ENCODE data around the gene NEU3.

NEU3 gene

DNA sequence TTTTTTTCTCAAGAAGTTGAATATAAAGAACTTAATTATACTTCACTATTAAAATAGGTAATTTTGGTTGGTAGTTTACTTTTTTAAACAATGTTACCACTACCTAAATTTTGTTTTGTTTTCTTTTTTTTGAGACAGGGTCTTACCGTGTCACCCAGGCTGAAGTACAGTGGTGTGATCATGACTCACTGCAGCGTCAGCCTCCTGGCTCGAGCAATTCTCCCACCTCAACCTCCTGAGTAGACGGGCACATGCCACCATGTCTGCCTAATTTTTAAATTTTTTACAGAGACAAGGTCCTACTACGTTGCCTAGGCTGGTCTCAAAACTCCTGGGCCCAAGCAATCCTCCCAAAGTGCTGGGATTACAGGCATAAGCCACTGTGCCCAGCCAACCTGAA lies 22.1 kb upstream of the NEU3 start:
- H3K4me3 ChIP-seq (ENCODE audit: severe bottlenecking), result no peak overlapping the region
- no peaks in the 10 kb centered on the region for H3K9me3 ChIP-seq (ENCODE audit: severe bottlenecking)
- ATAC-seq (ENCODE audit: low read depth) (peak; percentile 46; the same call in 1 of the 3 replicates), DNase-seq (ENCODE audit: low spot score) (no peak)
- H3K27ac ChIP-seq (ENCODE audit: poor library complexity, severe bottlenecking), result no peak overlapping the region
- peaks cover 92% of the 10 kb centered on the region for H3K36me3 ChIP-seq (ENCODE audit: low read depth)
- H3K4me1 ChIP-seq (ENCODE audit: insufficient read depth, poor library complexity, severe bottlenecking), result no peaks in the 10 kb centered on the region
- no peak for TF ChIP-seq CTCF (IDR thresholded peaks at IDR 0.05; ENCODE audit: poor library complexity, severe bottlenecking)
- no peaks in the 10 kb centered on the region for H3K27me3 ChIP-seq (ENCODE audit: insufficient read depth, poor library complexity, severe bottlenecking)

DNA sequence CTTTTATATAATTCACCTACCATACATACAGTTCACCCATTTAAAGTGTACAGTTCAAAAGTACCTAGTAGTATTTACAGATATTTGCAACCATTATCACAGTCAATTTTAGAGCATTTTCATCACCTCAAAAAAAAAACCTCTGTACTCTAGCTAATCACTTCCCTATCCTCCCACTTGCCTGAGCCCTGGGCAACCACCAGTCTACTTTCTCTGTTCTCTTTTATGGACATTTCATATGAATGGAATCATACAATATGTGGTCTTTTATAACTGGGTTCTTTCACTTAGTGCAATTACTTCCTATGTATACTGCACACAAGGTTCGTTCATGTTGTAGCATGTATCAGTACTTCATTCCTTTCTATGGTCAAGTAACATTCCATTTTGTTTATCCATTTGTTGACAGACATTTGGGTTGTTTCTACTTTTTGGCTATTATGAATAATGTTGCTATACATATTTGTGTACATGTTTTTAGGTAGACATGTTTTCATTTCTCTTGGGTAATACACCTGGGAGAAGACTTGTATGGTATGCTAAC lies 17.8 kb upstream of the NEU3 start:
- peaks cover 88% of the 10 kb centered on the region for H3K36me3 ChIP-seq (ENCODE audit: low read depth)
- ATAC-seq (ENCODE audit: low read depth) (peak; percentile 38; the same call in 1 of the 3 replicates), DNase-seq (ENCODE audit: low spot score) (no peak)
- no peak overlapping the region for H3K4me3 ChIP-seq (ENCODE audit: severe bottlenecking)
- no peaks in the 10 kb centered on the region for H3K4me1 ChIP-seq (ENCODE audit: insufficient read depth, poor library complexity, severe bottlenecking)
- TF ChIP-seq CTCF (IDR thresholded peaks at IDR 0.05; ENCODE audit: poor library complexity, severe bottlenecking), result no peak
- no peaks in the 10 kb centered on the region for H3K9me3 ChIP-seq (ENCODE audit: severe bottlenecking)
- peak overlapping the region; percentile 2 for H3K27ac ChIP-seq (ENCODE audit: poor library complexity, severe bottlenecking)
- no peaks in the 10 kb centered on the region for H3K27me3 ChIP-seq (ENCODE audit: insufficient read depth, poor library complexity, severe bottlenecking)

- H3K27me3 ChIP-seq (ENCODE audit: insufficient read depth, poor library complexity, severe bottlenecking), result no peaks in the 10 kb centered on the region
- no peaks in the 10 kb centered on the region for H3K4me1 ChIP-seq (ENCODE audit: insufficient read depth, poor library complexity, severe bottlenecking)
- ATAC-seq (ENCODE audit: low read depth) (no peak), DNase-seq (ENCODE audit: low spot score) (no peak)
- no peak for TF ChIP-seq CTCF (IDR thresholded peaks at IDR 0.05; ENCODE audit: poor library complexity, severe bottlenecking)
- H3K36me3 ChIP-seq (ENCODE audit: low read depth), result peaks cover 88% of the 10 kb centered on the region
- no peak overlapping the region for H3K4me3 ChIP-seq (ENCODE audit: severe bottlenecking)
- H3K9me3 ChIP-seq (ENCODE audit: severe bottlenecking), result no peaks in the 10 kb centered on the region
- H3K27ac ChIP-seq (ENCODE audit: poor library complexity, severe bottlenecking), result peak overlapping the region; percentile 2
Measured at GRCh38 chr11:74971424-74971823, 17.3 kb upstream of the NEU3 start.

DNA sequence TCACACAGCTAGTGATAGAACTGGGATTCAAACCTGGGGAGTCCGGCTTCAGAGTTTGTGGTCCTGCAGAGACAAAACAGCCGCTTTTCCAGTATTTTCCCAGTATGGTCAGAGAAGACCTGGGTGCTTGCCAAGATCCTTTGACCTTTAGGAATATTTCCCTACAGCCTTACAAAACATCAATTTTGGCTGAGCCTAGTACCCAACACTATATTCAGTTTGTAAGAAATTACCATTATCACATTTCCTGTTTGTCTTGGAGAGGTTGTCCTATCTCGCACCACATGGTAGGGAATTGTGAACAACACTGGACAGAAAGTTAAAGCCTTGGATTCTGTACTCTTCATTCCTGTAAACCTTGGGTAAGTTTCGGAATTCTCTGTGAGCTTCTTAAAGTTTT lies 10.7 kb upstream of the NEU3 start:
- ATAC-seq (ENCODE audit: low read depth), result no peak
- Histone ChIP-seq H3K4me3 (ENCODE audit: severe bottlenecking) (no peak overlapping the region), H3K4me1 (ENCODE audit: insufficient read depth, poor library complexity, severe bottlenecking) (no peaks in the 10 kb centered on the region), H3K9me3 (ENCODE audit: severe bottlenecking) (no peaks in the 10 kb centered on the region), H3K36me3 (ENCODE audit: low read depth) (peaks cover 55% of the 10 kb centered on the region), H3K27ac (ENCODE audit: poor library complexity, severe bottlenecking) (no peak overlapping the region), H3K27me3 (ENCODE audit: insufficient read depth, poor library complexity, severe bottlenecking) (no peaks in the 10 kb centered on the region)
- TF ChIP-seq CTCF (IDR thresholded peaks at IDR 0.05; ENCODE audit: poor library complexity, severe bottlenecking), result no peak
- DNase-seq (ENCODE audit: low spot score), result no peak

DNA sequence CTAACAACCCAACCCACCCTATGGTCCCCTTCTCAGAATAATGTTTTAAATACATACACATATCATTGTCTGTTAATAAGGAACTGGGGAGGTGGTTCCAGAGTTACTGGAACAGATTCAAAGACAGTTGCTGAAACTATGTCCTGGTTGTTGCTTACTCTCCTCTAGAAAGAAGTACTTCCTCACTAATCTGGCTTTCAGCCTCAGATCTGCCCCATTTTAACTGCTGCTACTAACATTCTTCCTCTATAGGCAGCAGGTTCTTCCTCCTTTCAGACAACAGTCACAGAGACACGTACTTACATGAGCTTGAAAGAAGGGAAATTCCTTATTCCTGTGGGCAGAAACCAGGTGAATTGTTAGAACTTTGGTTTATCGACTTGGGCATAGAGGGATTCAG lies 8.1 kb upstream of the NEU3 start:
- Histone ChIP-seq H3K36me3 (ENCODE audit: low read depth) (peaks cover 35% of the 10 kb centered on the region), H3K27me3 (ENCODE audit: insufficient read depth, poor library complexity, severe bottlenecking) (no peaks in the 10 kb centered on the region), H3K27ac (ENCODE audit: poor library complexity, severe bottlenecking) (no peak overlapping the region), H3K9me3 (ENCODE audit: severe bottlenecking) (no peaks in the 10 kb centered on the region), H3K4me1 (ENCODE audit: insufficient read depth, poor library complexity, severe bottlenecking) (no peaks in the 10 kb centered on the region), H3K4me3 (ENCODE audit: severe bottlenecking) (no peak overlapping the region)
- no peak for TF ChIP-seq CTCF (IDR thresholded peaks at IDR 0.05; ENCODE audit: poor library complexity, severe bottlenecking)
- ATAC-seq (ENCODE audit: low read depth), result no peak
- DNase-seq (ENCODE audit: low spot score), result no peak
